Activated CD8-positive, alpha-beta memory T cell treated with anti-CD3 and anti-CD28 coated beads, Interleukin-2, amount 50 U/mL, for 24 hours (primary cell): ENCODE data around the gene IFT52.
"Not testable (repeated sequence)": the region's sequence is repeated elsewhere in the genome, so short reads cannot be mapped to it uniquely, and the experiment has no call there.

Source experiments
- DNase-seq: peaks from one replicate; pipeline ENCODE4 v3.0.0-alpha.2; 2020; ENCODE audit errors: extremely low read depth

The IFT52 gene

DNA sequence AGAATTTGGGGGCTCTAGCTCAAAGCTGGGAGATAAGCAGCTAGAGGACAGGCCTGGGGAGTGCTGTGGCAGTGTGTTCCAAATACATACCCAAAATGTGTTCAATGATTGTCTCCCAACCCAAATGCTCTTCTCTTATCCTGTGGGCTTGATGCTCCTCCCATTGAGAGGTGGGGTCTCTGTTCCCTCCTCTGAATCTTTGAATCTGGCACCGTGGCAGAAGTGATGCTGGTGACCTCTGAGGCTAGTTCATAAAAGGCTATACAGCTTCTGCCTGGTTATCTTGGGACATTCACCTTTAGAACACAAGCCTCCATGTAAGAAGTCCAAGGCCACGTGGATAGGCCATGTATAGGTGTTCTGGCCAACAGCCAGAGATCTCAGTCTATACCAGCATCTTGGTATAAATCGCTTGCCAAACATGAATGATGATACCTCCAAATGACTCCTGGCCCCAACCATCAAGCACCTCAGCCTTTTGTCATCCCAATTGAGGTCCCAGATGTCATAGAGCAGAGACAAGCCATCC is 60.3 kb downstream of the IFT52 start:
- DNase-seq: no peak

DNA sequence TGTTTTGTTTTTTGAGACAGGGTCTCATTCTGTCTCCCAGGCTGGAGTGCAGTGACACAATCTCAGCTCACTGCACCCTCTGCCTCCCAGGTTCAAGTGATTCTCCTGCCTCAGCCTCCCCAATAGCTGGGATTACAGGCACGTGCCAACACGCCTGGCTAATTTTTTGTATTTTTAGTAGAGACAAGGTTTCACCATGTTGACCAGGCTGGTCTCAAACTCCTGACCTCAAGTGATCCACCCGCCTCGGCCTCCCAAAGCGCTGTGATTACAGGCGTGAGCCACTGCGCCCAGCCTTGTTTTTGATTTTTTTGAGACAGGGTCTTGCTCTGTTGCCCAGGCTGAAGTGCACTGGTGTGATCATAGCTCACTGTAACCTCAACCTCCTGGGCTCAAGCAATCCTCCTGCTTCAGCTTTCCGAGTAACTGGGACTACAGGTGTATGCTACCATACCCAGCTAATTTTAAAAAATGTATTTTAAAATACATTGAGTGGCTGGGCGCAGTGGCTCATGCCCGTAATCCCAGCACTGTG is 61.0 kb downstream of the IFT52 start:
- not testable (repeated sequence) for DNase-seq

DNA sequence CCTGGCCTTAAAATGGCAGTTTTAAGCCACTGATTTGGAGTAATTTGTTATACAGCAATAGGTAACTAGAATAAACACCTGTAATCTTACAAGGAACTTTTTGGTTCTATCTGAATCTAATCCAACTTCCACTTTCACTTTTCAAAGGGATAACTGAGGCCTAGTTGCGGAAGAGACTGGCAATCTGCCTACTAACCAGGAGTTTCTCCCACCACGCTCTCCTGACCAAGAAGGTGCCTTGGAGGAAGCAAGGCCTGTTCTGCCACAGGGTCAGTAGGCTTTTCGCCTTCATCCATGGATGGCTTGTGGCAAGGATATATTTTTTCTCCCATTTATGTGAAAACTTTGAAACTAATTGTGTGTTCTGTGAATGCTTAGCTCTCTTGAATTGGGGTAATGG is 63.2 kb downstream of the IFT52 start:
- no peak for DNase-seq

DNA sequence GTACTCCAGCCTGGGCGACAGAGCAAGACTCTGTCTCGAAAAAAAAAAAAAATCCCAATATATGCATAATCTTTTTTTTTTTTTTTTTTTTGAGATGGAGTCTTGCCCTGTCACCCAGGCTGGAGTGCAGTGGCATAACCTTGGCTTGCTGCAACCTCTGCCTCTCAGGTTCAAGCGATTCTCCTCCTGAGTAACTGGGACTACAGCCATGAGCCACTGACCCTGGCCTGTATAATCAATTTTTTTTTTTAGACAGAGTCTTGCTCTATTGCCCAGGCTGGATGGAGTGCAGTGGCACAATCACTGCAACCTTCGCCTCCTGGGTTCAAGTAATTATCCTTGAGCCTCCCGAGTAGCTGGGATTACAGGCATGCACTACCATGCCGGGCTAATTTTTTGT is 64.4 kb downstream of the IFT52 start:
- DNase-seq: not testable (repeated sequence)

DNA sequence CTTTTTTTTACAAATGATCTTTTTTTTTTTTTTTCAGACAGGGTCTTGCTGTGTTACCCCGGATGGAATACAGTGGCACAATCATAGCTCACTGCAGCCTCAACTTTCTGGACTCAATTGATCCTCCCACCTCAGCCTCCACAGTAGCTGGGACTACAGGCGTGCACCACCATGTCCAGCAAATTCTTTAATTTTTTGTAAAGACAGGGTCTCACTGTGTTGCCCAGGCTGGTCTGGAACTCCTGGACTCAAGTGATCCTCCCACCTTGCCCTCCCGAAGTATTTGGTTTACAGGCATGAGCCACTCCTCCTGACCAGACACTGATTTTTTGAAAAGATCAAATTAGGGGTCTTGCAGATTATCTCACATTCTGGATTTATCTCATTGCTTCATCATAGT is 65.2 kb downstream of the IFT52 start:
- DNase-seq: no peak

DNA sequence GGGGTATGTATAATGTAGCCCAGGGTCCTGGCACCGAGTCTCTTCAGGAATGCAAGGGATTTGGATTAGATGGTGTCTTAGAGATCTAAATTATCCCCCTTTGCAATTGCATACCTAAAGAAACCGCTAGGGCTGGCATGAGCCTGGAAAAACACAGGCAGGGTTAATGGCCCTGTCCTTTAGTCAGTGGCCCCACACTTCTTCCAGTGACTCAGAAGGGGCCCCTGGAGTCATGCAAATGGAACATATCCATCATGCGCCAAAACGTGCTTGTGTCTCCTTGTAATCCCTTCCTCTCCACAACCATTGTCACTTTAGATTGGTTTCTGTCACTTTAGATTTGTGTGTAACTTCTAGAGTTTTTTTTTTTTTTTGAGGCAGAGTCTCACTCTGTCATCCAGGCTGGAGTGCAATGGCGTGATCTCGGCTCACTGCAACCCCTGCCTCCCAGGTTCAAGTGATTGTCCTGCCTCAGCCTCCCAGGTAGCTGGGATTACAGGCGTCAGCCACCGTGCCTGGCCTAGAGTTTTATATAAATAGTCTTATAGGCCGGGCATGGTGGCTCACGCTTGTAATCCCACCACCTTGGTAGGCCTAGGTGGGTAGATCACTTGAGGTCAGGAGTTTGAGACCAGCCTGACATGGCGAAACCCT is 67.5 kb downstream of the IFT52 start:
- DNase-seq: peak; percentile 10

DNA sequence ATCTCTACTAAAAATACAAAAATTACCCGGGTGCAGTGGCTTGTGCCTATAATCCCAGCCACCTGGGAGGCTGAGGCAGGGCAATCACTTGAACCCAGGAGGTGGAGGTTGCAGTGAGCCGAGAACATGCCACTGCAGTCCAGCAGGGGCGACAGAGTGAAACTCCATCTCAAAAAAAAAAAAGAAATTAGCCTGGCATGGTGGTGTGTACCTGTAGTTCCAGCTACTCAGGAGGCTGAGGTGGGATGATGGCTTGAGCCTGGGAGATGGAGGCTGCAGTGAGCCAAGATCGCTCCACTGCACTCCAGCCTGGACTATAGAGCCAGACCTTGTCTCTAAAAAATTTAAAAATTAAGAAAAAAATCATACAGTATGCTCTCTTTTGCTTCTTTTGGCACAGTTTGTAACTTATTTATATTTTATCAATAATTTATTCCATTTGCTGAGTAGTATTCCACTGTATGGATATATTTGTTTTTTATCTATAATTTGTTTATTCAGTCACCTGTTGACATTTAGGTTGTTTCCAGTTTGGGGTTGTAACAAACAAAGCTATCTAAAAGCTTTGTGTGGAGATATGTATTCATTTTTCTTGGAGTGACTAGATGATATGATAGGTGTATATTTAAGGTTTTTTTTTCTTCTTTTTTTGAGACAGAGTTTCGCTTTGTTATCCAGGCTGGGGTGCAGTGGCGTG is 68.1 kb downstream of the IFT52 start:
- no peak for DNase-seq

DNA sequence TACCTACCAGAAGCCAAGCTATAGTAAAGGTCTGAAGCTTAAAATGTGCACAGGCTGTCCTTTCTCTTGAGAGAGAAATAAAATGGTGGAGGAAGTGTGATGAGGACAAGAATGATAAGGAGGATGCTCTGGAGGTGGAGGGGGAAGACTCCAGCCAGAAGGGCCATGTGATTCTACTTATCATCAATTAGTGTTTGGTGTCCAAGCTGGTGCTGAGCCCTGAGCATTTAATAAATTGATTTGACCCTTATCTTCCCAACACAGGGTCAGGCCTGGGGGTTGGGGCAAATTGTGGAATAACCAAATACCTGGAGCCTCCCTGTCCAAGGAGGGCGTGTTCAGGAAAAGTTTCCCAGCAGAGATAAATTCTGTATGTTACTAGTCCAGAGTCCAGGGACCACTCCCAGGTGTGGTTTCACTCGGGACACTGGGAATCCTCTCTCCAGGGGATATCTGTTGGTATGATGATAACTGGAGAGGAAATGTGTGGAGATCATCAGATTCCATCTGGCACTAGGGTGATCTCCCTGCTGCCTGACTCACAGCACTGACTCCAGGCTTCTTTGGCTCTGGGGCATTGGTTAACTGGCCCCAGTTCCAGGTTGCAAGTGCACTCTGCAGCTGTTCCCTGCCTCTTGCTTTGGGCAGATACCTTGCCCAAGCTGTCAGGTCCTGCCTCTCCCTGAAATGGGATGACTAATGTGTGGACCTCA is 72.4 kb downstream of the IFT52 start:
- DNase-seq: no peak

DNA sequence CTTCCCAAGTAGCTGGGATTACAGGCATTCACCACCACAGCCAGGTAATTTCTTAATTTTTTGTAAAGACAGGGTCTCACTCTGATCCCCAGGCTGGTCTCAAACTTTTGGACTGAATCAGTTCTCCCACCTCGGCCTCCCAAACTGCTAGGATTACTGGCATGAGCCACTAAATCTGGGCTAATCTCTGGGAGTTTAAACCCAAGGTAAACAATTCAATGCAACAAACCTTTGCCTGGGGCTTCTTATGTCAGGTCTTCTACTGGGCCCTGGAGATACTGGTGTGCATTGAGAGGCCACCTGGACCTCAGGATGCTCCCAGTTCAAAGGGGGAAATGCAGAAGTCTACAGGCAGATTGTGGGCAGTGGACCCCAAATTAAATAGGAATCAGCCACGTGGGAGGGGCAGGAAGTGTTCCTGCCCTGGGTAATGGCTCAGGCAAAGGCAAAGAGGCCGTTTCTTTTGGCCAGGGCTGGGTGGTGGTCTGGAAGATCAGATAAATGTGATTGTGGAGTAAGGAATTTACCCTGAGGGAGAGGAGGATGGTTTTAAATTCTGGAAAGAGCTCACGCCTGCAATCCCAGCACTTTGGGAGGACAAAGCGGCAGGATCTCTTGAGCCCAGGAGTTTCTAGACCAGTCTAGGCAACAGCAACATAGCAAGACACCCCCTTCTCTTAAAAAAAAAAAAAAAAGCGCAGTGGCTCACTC is 74.9 kb downstream of the IFT52 start:
- no peak for DNase-seq

DNA sequence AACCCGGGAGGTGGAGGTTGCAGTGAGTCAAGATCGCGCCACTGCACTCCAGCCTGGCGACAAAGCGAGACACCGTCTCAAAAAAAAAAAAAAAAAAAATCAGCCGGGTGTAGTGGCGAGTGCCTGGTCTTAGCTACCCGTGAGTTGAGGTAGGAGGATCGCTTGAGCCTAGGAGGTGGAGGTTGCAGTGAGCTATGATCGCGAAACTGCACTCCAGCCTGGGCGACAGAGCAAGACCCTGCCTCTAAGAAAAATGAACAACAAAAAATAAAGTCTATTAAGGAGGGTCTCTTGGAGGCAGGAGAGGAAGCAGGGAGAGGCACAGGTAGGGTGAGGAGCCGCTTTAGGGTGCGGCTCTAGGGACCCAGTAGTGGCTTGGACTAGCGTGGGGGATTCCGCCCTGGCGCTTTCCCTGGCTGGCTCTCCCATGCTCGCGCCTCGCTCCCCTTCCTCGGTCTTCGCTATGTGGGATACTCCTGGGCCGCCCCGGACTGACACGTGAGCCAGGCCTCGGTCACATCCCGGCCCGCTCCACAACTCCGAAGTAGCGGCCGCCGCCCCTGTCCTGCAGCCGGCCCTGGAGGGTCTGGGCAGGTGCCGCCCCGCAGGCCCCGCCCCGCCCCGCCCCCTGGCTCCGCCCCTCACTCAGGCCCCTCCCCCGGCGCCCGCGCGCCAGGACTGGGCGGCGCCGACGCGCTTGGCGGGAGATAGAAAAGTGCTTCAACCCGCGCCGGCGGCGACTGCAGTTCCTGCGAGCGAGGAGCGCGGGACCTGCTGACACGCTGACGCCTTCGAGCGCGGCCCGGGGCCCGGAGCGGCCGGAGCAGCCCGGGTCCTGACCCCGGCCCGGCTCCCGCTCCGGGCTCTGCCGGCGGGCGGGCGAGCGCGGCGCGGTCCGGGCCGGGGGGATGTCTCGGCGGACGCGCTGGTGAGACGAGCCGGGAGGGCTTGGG is 75.9 kb downstream of the IFT52 start, which contains the start of gene MYBL2:
TSS of gene MYBL2 (plus strand) at position 739 of the 953 bp plus-strand sequence. CDS start at position 909, 170 bp downstream.
- DNase-seq: peak; percentile 15

DNA sequence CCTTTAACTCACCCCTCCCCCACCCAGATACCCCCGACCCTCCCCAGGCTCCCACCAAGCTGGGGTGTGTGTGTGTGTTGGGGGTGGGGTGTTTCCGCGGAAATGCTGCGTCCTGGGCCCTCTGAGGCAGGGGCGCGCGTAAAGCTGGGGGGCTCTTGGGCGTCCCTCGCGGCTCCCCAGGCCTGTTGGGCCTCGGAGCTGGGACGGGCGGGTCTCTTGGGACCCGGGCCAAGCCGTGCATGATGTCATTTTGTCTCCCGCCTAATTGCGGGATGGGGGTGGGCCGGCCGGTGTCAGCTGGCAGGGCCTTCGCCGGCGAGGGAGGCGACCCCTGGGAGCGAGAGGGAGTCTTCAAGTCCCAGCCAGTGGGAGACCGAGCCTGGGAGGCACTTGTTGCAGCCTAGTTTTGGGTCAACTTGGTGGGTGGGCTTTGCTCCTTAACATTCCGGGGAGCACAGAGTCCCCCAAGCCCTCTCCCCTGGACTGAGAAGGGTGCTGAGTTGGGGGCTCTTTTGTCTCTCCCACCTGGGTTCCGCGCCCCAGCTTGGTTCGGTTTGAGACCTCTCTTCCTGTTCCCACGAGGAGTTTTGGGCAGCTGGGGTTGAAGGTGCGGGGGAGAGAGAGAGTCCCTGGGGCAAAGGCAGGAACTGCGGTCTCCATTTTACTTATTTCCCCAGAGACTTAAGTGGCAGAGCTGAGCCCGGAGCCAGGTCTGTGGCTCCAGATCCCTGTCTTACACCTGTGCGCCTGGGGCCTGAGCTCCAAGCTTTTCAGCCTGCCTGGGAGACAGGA is 76.8 kb downstream of the IFT52 start:
- no peak for DNase-seq

DNA sequence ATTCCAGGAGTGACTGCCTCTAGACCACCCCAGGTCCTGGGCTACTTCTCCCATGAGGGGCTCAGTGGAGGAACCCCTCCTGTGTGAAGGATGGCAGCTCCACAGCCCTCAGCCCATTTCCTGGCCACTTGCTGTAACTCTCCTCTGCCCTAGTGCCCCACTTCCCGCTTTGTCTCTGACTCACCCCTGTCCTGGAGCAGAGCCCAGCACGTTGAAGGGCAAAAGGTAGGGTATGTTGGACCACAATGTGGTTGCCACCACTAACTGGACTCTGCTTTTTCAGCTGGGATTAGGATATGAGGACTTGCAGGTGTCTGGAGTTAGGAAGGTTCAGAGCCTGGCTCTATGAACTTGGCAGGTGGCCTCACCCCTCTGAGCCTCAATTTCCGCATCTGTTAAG is 78.6 kb downstream of the IFT52 start:
- no peak for DNase-seq

DNA sequence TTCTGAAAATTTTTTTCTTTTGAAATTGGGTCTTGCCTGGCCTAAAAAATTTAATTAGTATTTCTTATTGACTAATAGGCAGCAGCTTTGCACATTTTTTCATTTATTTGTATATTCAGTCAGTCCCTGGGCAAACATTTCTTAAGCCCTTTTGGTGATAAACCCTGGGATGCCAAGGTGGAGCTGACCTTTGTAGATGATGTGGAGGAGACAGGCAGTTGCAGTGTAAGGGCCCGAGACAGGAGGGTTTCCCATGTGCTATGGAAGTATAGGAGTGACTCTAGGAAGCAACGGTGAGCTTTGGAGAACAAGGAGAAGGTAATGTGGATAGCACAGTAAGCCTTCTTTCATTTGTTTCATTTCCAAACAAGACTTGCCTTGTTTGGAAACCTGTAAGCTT is 79.7 kb downstream of the IFT52 start:
- DNase-seq: no peak

DNA sequence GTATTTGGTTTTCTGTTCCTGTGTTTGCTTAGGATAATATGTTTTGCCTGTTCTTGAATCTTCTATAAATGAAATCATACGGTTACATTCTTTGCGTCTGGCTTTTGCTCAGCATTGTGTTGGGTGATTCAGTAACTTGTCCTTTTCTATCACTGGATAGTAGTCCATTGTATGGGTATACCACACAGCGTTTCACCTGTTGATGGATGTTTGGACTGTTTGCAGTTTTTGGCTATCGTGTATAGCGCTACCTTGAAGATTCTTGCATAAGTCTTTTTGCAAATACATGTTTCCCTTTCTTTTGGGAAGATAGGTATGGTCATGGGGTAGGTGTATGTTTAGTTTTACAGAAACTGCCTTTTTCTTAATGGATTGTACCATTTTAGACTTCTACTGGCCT is 85.6 kb downstream of the IFT52 start:
- no peak for DNase-seq

DNA sequence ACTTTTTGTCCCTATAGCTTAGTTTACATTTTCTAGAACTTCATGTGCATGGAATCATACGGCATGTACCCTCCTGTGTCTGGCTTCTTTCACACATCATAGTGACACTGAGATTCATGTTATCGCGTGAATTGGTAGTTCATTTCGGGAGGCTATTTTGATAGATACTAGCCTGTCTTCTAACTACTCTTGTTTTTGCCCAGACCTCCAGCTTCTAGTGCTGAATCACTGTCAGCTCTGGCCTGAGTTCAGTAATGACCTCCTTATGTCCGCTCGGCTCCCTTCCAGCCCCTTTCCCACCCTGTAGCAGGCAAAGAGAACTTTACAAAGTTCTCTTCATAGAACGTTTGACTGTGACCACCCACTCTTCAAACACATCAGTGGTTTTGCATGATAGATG is 90.2 kb downstream of the IFT52 start:
- no peak for DNase-seq

DNA sequence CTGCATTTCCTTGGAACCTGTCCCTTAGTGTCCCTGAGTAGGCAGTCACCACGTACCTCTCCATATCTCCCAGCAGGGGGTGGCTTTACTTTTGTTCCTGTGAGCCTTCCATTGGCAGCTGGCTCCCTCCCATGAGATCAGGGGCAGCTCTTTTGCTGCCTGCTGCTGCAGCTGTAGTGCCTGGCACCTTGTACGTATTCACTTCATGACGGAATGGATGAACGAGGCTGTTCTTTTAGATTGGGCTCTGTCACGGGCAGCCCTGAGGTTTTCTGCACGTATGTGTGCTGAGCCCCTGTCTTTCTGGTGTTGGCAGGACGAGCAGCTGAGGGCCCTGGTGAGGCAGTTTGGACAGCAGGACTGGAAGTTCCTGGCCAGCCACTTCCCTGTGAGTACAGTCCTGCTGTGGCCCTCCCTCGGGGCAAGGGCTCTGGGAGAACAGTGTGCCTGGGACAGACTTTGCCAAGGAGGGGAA is 90.8 kb downstream of the IFT52 start:
- DNase-seq: no peak

DNA sequence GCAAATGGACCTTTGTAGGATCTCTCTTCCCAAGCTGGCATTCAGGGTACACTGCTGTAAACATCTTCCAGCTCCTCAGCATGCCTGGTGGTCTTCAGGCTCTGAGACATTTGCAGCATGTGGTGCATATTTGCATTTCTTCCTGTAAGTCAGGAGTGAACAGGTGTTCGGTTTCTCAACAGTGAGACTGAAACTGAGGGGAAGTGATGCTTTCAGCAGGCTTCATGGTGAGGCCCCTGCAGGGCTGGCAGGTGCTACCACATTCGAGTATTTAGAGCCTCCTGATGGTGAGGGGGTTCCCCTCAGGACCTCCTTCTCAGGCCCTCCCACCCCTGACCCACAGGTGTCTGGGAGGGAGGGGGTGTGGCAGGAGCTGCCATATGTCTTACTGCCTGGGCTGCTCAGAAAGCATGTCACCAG is 91.3 kb downstream of the IFT52 start:
- no peak for DNase-seq

DNA sequence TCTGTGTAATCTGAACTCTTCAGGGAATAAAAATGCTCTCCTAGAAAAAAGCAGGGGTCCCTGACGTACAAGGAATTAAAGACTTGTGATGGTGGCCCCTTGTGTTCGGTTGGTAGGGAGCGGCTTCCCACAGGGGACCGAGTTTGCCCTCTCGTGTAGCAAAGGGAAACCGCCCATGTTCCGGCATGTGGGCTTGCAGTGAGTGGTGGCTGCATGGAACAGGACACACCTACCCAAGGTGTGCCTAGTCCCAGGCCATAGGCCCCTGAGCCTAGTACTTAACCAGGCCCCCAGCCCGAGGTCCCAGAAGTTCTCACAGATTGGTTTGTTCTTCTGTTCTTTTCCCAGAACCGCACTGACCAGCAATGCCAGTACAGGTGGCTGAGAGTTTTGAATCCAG is 91.7 kb downstream of the IFT52 start:
- no peak for DNase-seq

DNA sequence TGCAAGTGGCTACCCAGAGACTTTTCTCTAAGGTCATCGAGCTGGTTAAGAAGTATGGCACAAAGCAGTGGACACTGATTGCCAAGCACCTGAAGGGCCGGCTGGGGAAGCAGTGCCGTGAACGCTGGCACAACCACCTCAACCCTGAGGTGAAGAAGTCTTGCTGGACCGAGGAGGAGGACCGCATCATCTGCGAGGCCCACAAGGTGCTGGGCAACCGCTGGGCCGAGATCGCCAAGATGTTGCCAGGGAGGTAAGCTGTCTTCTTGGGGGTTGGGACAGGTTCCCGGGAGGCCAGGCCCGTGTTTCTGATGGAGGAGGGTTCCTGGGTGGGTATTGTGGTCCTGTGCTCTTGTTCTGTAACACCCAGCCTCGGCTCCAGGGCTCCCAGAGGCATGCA is 96.1 kb downstream of the IFT52 start:
- DNase-seq: no peak

DNA sequence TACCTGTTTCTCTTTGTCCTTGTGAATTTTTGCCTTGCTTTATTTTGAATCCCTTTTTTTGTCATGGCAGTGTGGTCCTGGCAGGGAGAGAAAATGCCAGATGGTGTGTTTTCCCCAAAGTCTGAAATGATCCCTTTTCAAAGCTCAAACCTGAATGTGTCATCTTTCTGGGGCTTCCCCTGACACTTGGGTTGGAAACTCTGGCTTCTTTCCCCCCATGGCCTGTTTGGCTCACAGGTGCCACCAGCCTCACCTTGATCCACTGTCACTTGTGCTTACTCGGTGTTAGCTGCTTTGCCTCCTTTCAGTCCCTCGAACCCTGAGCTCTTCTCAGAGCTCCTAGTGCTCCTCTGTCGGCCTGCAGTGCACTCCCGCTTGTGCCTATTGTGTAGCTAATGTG is 98.4 kb downstream of the IFT52 start:
- no peak for DNase-seq
